Stimulated activated CD8-positive, alpha-beta memory T cell treated with anti-CD3 and anti-CD28 coated beads, Interleukin-4, amount 100 ng/mL, for 24 hours (primary cell): ENCODE results near the gene AKAP1.

Experiments
- DNase-seq: peaks from one replicate; pipeline ENCODE4 v3.0.0-alpha.2; 2020; ENCODE audit warnings: low read depth

Gene AKAP1

DNA sequence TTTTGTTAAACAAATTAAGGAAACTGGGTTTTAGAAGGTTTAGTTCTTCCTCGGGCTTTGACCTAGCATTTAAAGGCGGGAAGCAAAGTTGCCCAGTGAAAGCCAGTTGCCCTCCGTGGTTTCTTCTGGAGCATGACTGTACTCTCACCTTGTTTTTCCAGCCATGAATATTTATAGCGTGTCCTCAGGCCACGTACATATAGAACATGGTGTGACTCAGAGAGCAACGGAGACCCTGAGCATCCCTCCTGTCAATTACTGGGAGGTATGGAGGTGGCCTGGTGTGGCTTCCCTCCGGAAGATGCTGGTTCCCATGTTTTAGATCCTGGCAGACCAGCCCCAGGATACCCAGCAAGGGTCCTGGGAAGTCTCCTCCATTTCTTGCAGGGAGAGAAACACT is 48.4 kb downstream of the AKAP1 start:
- no peak for DNase-seq

DNA sequence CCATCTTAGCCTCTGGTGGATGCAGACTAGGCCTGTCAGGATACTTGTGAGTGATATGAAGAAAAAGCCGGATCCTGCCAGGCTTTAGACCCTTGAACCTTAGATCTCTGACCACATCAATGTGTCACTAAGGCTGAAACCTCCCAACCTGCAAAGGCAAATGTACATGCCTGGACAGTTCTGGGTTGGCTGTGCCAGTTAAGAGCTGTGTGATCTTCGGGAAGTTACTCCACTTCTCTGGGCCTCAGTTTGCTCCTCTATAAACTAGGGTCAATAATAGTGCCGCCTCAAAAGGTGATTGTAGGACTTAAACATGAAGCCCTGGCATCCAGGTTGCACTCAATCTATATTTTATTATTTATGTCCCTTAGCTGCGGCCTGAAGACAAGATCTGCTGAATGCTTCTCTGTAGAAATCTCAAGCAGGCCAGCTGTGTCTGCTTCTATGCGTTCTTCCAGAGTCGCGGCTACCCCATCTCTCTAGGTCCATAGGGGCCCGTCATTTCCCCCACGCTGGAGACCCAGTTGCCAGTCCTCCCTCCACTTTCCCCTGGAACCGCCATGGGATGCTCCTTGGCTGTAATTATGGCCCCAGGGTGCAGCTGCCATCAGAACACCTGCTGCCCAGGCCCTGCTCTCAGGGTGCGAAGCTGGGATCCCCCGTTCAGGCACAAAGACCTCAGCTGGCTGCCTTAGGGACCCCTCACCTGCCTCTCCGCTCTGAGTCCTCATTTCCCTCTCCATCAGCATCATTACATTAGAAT is 50.2 kb downstream of the AKAP1 start:
- DNase-seq = no peak

DNA sequence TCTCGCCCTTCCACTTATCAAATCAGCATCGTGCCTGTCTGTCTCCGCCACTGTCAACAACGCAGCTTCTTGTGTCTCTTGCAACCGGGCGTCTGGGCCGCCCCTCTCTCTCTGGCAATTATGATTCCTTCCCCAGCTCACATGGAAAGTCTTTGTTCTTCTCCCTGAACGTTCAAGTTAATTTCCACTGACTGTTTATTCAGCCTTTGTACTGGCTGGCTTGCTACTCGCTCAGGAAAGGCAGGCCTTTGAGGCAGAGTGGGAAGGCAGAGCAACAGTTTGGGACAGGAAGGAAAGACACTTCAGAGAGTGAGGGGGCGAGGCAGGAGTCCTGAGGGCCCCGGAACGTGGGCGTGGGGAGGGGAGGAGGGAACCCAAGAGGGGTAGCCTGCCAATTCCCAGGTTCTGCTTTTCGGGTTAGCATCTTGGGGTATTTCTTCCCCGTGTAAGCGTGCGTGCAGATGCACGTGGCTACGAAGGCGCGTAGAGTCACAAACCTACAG is 50.8 kb downstream of the AKAP1 start:
- DNase-seq = no peak

DNA sequence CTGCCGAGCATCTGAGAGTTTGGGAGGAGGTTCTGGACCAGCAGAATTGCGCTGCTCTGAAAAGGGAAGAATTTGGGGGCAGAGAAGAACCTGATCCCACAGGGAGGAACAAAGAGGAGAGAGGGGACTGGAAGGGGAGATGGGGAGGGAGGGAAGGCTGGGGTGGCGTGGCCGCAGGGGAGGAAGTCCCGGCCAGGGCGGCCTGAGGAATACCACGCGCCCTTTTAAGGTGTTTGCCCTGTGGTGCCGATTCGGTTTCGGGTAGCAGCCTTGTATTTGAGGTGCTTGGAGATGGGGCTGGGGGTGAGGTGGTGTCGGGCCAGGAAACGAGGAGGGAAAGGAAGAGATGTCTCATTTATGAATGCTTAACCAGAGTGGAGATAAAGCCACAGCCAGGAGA is 51.3 kb downstream of the AKAP1 start:
- DNase-seq = no peak

DNA sequence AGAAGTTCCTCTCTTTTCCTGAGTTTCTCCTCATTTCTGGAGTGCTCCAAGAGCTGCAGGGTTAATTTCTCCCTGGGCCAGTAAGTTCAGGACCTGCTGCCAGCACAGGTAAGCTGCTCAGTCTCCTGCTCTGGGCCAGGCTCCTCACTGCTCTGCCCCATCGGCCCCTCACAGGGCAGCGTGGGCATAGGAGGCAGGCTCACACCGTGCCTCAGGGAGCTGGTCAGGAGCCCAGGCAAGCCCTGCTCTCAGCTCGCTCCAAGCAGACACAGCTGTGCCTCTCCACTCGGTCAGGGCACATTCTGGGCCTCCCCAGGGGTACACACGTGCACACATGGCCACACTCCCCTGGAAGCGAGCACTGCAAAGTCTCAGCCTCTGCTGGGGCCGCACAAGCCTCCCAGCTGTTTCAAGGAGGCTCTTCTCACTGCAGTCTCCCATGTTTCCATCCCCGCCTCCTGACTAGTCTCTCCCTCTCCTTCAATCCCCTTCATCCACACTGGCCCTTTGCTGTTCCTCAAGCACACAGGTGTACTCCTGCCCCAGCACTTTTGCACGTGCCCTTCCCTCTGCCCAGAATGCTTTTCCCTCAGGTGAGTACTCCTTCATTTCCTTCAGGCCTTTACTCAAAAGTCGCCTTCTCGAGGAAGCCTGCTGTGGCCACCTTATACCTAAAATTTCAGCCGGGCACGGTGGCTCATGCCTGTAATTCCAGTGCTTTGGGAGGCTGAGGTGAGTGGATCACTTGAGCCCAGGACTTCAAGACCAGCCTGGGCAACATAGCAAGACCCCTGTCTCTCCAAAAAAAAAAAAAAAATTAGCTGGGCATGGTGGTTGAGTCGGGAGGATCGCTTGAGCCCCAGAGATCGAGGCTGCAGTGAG is 53.2 kb downstream of the AKAP1 start:
- DNase-seq = no peak

DNA sequence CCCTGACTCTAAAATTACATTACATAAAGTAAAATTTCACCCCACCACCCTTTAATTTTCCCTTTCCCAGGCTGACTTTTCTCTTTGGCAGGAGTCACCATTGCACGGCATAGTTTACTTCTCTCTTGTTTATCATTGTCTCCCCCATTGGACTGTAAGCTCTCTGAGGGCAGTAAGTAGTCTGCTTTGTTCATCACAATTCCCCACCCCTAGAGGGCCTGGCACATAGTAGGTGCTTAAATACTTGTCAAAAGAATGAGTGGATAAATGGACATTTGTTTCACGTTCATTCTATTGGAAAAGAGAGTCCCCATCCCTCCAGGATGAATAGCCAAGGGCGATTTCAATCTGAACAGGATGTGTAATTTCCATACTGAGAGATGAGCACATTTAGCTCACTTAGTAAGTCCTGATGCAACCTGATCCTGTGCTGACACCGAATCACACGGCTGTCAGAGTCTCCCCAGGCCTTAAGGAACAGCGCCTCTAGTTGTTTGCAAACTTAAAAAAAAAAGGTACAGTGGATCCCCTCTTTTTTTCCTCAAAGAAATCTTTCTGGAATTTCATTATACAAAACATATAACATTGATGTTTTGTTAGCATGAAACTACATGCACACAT is 54.0 kb downstream of the AKAP1 start:
- no peak for DNase-seq

DNA sequence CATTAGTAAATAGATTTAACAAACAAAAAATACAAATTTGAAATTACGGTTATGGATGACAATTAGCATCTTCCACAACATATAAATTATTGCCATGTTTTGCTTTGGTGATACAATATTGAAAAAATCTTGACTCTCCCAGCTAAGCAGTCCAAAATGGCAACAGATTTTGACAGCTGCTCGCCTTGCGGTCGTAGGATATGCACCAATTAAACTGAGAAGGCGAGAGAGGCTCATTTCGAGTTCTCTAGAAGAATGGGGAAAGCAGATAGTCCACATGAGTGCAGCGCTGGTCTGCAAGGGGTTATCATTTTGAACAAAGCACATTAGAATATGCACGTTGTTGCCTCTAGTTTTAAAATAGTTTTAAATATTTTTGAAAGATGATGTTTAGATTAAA is 55.3 kb downstream of the AKAP1 start:
- DNase-seq = no peak

DNA sequence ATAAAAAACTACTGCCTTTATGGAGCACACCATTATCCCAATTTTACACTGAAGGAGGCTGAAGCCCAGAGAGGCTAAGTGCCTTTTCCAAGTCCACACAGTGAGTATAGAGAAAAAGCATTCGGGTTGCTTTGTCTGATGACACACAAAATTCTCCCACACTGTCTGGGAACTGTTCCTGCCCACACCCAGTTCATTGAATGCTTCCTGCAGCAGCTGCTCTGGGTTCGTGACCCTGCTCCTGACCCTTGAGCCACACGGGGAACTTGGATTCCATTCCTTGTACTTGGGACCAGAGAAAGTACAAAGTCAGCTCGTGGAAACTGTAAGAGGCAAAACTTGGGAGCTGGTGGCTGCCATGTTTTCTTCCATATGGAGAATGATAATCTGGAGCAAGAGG is 57.9 kb downstream of the AKAP1 start:
- no peak for DNase-seq

DNA sequence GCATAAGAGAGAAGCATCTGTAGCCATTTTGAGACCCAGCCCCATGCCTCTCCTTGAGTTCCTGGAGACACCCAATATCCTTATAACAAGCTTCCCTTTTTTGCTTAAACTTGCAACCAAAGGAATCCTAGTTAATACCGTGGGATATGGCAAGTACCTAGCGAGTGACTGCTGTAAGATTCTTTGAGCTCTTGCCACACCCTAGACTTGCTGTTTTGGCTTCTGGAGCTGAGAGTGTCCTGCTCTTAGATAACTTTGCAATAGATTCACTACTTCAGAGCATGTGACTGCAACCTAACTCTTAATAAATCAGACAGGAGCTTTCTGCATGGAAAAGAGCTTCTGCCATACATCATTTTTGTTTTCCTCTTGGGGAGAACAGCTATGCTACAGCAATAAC is 58.3 kb downstream of the AKAP1 start:
- no peak for DNase-seq

DNA sequence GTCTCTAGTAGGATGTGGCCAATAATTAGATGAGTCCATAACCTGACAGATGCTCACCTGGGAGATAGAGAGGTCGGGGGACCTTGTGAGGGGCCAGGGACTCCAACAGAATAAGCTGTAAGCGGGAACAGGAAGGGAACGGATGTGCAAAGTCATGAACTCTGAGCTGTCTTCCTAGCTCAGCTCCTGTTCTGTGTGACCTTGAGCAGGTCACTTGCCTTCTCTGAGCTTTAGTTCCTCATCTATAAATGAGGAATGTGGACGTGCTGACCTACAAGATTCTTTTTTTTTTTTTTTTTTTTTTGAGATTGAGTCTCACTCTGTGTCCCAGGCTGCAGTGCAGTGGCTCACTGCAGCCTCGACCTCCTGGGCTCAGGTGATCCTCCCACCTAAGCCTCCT is 58.9 kb downstream of the AKAP1 start:
- DNase-seq = no peak

DNA sequence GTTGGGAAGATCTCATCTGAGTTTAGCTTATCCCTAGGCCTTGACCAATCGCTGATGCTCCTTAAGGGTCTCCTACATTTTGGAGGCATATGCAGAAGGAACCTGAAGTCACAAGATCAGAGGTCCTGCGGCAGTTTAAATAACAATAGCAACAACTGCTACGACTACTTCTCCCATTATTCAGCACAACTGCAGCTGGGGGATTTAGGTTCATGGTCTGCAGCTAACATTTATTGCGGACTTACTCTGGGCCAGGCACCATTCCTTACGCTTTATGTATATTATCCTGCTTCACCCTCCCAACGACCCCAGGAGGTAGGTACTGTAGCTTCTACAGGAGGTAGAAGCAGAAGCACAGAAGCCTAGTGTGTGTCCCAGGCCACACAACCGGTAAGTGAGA is 59.5 kb downstream of the AKAP1 start:
- DNase-seq = no peak

DNA sequence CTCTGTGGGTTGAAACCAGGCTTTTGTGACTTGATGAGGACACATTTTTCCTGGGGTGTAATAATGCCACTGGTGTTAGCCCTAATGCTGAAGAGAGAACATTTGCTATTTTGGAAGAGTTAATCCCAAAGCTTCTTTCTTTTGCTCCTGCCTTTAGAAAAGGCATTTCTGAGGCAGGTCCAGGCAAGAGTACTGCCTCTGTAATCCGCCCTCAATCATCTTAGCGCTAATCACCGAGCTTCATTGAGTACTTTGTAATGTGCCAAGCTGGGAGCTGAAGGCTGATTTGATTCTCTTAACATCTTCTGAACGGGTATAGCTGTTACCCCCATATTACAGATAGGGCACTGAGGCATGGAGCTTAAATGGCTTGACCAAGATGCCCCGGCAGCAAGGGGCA is 60.3 kb downstream of the AKAP1 start:
- no peak for DNase-seq

DNA sequence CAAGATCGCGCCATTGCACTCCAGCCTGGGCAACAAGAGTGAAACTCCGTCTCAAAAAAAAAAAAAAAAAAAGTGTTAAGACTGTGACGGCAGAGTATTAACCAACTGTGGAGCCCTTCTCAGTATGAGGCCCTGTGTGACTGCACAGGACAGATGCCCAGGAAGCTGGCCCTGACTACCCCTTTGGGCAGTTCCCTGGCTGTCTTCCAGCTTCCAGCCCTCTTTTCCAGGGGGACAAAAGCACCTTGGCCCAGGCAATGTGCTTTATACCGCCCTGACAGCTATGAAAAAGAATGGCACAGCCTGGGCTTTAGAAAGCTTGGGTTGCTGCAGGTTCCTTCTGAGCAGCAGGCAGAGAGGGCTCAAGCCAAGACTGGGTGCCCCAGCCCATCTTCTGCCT is 61.2 kb downstream of the AKAP1 start:
- DNase-seq = no peak

DNA sequence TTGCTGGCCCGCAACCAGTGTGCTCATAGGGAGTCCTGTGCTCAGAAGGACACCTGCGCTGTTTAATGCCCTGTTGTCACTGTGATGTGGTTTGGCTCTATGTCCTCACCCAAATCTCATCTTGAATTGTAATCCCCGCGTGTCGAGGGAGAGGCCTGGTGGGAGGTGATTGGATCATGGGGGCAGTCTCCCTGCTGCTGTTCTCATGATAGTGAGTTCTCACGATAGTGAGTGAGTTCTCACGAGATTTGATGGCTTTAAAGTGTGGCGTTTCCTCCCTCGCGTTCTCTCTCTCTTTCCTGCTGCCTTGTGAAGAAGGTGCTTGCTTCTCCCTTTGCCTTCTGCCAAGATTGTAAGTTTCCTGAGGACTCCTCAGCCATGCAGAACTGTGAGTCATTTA is 66.8 kb downstream of the AKAP1 start:
- DNase-seq = no peak

DNA sequence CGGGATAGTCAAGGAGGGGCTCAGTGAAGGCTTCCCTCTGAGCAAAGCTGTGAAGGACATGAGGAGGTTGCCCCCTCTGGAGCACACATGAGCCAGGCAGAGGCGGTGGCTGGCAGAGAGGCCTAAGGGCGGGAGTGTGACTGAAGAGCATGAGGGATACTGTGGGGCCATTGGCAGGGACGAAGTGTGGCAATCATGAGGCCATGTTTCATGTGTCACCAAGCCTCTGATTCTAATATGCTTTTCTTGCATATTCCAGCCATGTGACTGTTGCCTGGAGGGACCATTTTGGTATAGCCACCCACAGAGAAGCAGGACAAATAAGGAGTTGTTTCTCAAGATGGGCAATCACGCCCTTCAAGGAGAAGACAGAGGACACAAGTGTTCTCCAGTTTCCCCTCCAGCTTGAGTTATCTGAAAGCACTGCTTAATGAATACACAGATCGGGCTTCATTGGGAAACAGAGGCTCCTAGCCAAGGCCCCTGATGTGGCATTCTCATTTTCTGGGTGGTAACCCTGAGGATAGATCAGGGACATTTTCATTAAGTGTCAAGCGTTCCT is 68.0 kb downstream of the AKAP1 start:
- DNase-seq = no peak

DNA sequence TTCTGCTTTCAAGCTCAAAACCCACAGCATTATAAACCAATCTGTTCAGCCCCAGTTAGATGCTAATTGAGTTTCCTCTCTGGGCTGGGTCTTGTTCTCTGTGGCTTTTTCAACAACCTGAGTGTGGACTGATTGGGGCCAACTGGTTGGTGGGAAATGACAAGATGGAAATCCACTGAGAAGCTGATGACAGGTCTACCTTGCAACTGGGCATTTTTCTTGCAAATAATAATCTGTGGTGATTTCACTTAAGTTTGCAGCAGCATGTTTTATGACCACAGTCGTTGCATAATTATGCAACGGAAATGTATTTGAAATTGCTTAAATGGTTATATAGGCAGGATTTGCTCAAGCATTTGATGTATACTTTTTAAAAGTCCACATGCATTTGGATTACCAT is 69.9 kb downstream of the AKAP1 start:
- no peak for DNase-seq

DNA sequence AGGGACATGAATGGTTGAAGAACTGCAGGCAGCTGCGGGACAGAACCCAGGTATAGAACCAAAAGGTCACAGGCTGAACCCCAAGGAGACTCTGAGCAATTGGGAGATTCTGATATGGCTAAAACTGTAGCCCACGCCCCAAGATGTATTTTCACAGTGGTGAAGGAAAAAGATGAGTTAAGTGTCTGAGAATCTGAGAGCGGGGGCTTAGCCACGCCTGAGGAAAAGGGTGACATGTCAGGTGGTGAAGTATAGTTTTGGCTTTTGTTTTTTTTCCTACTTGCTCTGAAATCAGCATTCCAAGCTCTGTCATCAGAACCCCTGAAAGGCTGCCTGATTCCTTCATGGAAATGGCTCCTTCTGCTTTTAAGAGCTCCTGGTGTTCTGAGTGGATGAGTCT is 73.3 kb downstream of the AKAP1 start:
- DNase-seq = no peak

DNA sequence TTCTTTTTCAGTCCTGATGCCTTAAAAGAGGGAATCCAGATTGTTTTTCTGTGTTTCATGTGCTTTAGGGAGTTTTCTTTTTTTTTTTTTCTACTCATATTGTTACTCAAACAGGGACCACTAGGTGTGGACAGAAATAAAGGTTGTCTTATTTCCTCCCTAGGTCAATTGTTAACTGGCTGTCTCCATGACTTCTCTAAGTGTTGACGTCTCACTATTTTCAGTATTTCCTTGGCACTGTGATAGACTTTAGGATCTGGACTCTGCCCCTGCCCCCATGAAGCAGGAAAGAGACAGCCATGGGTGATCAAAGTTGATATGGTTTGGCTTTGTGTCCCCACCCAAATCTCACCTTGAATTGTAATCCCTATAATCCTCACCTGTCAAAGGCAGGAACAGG is 73.7 kb downstream of the AKAP1 start:
- no peak for DNase-seq

DNA sequence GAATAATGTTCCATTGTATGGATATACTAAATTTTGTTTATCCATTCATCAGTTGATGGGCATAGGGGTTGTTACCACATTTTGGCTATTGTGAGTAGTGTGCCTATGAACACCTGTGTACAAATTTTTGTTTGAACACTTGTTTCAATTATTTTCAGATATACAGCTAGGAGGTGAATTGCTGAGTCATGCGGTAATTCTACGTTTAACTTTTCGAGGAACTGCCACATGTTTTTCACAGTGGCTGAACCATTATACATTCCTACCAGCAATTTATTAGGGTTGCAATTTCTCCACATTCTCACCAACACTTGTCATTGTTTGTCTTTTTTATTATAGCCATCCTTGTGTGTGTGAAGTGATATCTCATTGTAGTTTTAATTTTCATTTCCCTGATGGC is 75.6 kb downstream of the AKAP1 start:
- no peak for DNase-seq

DNA sequence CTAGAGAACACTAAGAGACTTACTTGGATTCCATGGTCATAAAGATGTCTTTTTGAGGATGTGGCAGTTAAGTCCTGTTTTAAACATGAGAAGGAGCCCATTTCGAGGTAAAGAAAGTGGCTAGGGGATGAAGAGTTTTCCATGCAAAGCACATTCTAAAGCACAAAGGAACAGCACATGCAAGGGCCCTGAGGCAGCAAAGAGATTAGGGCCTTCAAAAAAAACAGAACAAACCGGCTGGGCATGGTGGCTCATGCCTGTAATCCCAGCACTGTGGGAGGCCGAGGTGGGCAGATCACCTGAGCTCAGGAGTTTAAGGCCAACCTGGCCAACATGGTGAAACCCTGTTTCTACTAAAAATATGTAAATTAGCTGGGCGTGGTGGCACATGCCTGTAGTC is 79.8 kb downstream of the AKAP1 start:
- DNase-seq = no peak

DNA sequence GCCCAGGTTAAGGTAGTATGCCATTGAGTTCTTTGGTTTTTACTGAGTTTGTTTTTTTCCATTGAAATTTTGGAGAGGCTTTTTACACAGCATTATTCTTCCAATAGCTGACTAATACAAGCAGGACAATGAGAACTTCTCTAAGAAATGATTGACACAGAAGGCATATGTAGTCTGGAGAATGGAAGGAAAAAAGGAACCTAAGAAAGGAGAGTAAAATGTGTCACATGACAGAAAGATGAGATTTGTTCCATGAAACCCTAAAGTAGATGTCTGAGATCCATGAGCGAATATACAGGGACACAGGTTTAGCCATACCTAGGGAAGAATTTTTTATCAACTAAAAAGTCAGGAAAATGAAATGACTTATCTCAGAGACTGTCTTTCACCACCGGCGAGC is 80.7 kb downstream of the AKAP1 start:
- DNase-seq = no peak

DNA sequence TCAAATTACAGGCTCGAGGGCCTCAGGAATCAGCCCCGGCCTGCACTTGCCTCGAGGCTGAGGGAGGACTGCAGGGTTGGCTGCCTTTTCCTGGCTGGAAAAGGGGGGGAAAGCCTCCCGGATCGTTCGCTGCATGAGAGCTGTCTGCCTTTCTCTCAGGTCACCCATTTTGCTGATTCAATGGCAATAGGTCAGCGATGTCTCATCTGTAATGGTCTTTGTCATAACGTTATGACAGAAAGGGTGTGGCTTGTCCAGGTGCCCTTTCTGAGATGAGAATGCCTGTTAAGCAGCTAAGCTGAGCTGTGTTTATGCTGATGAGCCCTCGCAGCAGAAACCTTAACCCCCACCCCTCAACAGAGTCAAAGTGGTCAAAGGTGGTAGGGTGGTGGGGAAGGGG is 81.8 kb downstream of the AKAP1 start:
- no peak for DNase-seq

DNA sequence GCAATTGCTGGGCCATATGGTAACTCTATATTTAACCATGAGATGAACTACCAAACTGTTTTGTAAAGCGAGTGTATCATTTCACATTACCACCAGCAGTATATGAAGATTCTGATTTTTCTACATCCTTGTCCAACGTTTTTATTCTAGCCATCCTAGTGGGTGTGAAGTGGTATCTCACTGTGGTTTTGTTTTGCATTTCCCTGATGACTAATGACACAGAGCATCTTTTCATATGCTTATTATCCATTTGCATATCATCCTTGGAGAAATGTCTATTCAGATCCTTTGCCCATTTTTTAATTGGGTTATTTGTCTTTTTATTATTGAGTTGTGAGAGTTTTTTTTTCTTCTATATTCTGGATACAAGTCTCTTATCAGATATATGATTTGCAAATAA is 83.6 kb downstream of the AKAP1 start:
- DNase-seq = no peak
